Smooth muscle cell (in vitro differentiated cells): Measurements from ENCODE around the gene ZNF763. TPM values are rescaled to one million over a fixed set of nuclear protein-coding genes. Genes with fewer than 3 reads are reported as not detected.
"Not testable (repeated sequence)": the region's sequence is repeated elsewhere in the genome, so short reads cannot be mapped to it uniquely, and the experiment has no call there.

ENCODE experiments used
- DNase-seq: peaks from one replicate; lab custom pipeline; 2025; ENCODE audit not compliant: unreplicated experiment; lab: John Stamatoyannopoulos, UW
- H2AFZ ChIP-seq: fragments of 200-600 bp; sonication (generic); 2 replicates; pipeline ENCODE4 v1.6.0; 2016; ENCODE audit warnings: antibody characterized with exemption, low read depth, mild to moderate bottlenecking
- H3F3A ChIP-seq: fragments of 200-600 bp; sonication (generic); 2 replicates; pipeline ENCODE4 v1.6.0; 2017; ENCODE audit warnings: antibody characterized with exemption, low read depth
- H3K27ac ChIP-seq: fragments of 200-600 bp; sonication (generic); 2 replicates; pipeline ENCODE4 v1.5.1; 2016; ENCODE audit warnings: low read depth, mild to moderate bottlenecking
- H3K27me3 ChIP-seq: fragments of 200-600 bp; sonication (generic); 2 replicates; pipeline ENCODE4 v1.6.1; 2016; ENCODE audit warnings: low read depth, mild to moderate bottlenecking
- H3K36me3 ChIP-seq: fragments of 200-600 bp; sonication (generic); 2 replicates; pipeline ENCODE4 v1.5.1; 2016; ENCODE audit warnings: low read depth
- H3K4me1 ChIP-seq: fragments of 200-600 bp; sonication (generic); 2 replicates; pipeline ENCODE4 v1.5.1; 2016; ENCODE audit warnings: low read depth
- H3K4me2 ChIP-seq: fragments of 200-600 bp; sonication (generic); 2 replicates; pipeline ENCODE4 v1.6.0; 2016; ENCODE audit warnings: mild to moderate bottlenecking
- H3K4me3 ChIP-seq: fragments of 200-600 bp; sonication (generic); 2 replicates; pipeline ENCODE4 v1.5.1; 2016; ENCODE audit warnings: mild to moderate bottlenecking
- H3K79me2 ChIP-seq: fragments of 200-600 bp; sonication (generic); 2 replicates; pipeline ENCODE4 v1.6.0; 2016; ENCODE audit warnings: low read depth, mild to moderate bottlenecking
- H3K9ac ChIP-seq: fragments of 200-600 bp; sonication (generic); 2 replicates; pipeline ENCODE4 v1.6.0; 2016; ENCODE audit warnings: low read depth
- H3K9me3 ChIP-seq: fragments of 200-600 bp; sonication (generic); replicated peaks from 2 replicates; pipeline ENCODE4 v1.5.1; 2016; ENCODE audit warnings: low read depth
- H4K20me1 ChIP-seq: fragments of 200-600 bp; sonication (generic); 2 replicates; pipeline ENCODE4 v1.6.0; 2016; ENCODE audit warnings: low read depth
- CTCF ChIP-seq: fragments of 200-600 bp; sonication (generic); IDR thresholded peaks from 2 replicates; pipeline ENCODE4 v1.5.1; 2017; ENCODE audit warnings: borderline replicate concordance, mild to moderate bottlenecking, antibody characterized with exemption; ENCODE audit not compliant: insufficient read depth, poor library complexity, severe bottlenecking
- WGBS: methylation state at CpG from one replicate; pipeline ENCODE4 v1.1.7; 2016; ENCODE audit warnings: low lambda C conversion rate; 5-methylcytosine and 5-hydroxymethylcytosine counted together
- polyA plus RNA-seq: library from polyadenylated mRNA; unstranded; fragments of >200 nt; fragmentation: Nextera tagmentation; extraction: Ambion mirVana; gene quantifications from 2 replicates; pipeline ENCODE4 v1.2.1, GENCODE V29; 2016
- total RNA-seq: library from RNA; depleted of rRNA; stranded (reverse); fragments of >200 nt; gene quantifications from 2 replicates; pipeline ENCODE4 v1.2.3, GENCODE V29; 2014

The ZNF763 gene
- total and polyA plus RNA-seq, 2 experiments from 2014 or later = 0.53 to 1.6 TPM

- DNase-seq = no peak
- H3K27ac ChIP-seq = no peak overlapping the region
- peaks cover 6% of the 10 kb centered on the region for H3F3A ChIP-seq
- H3K9ac ChIP-seq = no peak overlapping the region
- no peak overlapping the region for H2AFZ ChIP-seq
- peaks cover 6% of the 10 kb centered on the region for H3K4me1 ChIP-seq
- H3K4me2 ChIP-seq = no peak overlapping the region
- H3K9me3 ChIP-seq = peaks cover 3% of the 10 kb centered on the region
- H4K20me1 ChIP-seq = no peaks in the 10 kb centered on the region
- no peaks in the 10 kb centered on the region for H3K36me3 ChIP-seq
- H3K27me3 ChIP-seq = no peaks in the 10 kb centered on the region
- WGBS = 99% methylated on average over 3 of the region's 3 CpGs
- no peak overlapping the region for H3K4me3 ChIP-seq
- peaks cover 48% of the 10 kb centered on the region for H3K79me2 ChIP-seq
- no peak for TF ChIP-seq CTCF
Observed at GRCh38 chr19:11927227-11927626, 37.6 kb upstream of the ZNF763 start.

GRCh38 chr19:11931051-11931450, 33.8 kb upstream of the ZNF763 start:
- no peak overlapping the region for H3K27ac ChIP-seq
- DNase-seq = no peak
- H2AFZ ChIP-seq = no peak overlapping the region
- peaks cover 60% of the 10 kb centered on the region for H3K79me2 ChIP-seq
- H3K9ac ChIP-seq = no peak overlapping the region
- H3K4me3 ChIP-seq = no peak overlapping the region
- TF ChIP-seq CTCF = no peak
- H3F3A ChIP-seq = no peaks in the 10 kb centered on the region
- H3K4me1 ChIP-seq = peaks cover 2% of the 10 kb centered on the region
- no peaks in the 10 kb centered on the region for H3K27me3 ChIP-seq
- H3K4me2 ChIP-seq = no peak overlapping the region
- H3K9me3 ChIP-seq = peaks cover 12% of the 10 kb centered on the region
- H3K36me3 ChIP-seq = no peaks in the 10 kb centered on the region
- no peaks in the 10 kb centered on the region for H4K20me1 ChIP-seq
- WGBS = 96% methylated on average over 3 of the region's 3 CpGs

- 96% methylated on average over 3 of the region's 3 CpGs for WGBS
- Histone ChIP-seq H3K4me3 (no peak overlapping the region), H3F3A (no peaks in the 10 kb centered on the region), H3K4me2 (no peak overlapping the region), H3K4me1 (no peaks in the 10 kb centered on the region), H3K79me2 (peaks cover 56% of the 10 kb centered on the region), H3K36me3 (no peaks in the 10 kb centered on the region), H3K27me3 (no peaks in the 10 kb centered on the region), H4K20me1 (no peaks in the 10 kb centered on the region), H3K9ac (no peak overlapping the region), H2AFZ (no peak overlapping the region), H3K9me3 (peaks cover 12% of the 10 kb centered on the region), H3K27ac (no peak overlapping the region)
- TF ChIP-seq CTCF = no peak
- DNase-seq = no peak
Observed at GRCh38 chr19:11931513-11931912, 33.3 kb upstream of the ZNF763 start.

GRCh38 chr19:11935829-11936228, 29.0 kb upstream of the ZNF763 start:
- not testable (repeated sequence) for H3F3A ChIP-seq

GRCh38 chr19:11938383-11938782, 26.5 kb upstream of the ZNF763 start:
- Histone ChIP-seq H3K79me2 (peaks cover 50% of the 10 kb centered on the region), H3K9me3 (peaks cover 43% of the 10 kb centered on the region)
- not testable (repeated sequence) for H3K36me3 ChIP-seq, H4K20me1 ChIP-seq, H3K4me1 ChIP-seq, H2AFZ ChIP-seq, H3K27me3 ChIP-seq, DNase-seq, H3F3A ChIP-seq, H3K4me3 ChIP-seq, H3K27ac ChIP-seq, H3K9ac ChIP-seq, H3K4me2 ChIP-seq
- 96% methylated on average over 3 of the region's 3 CpGs for WGBS

More at GRCh38 chr19:11935829-11936228, 29.0 kb upstream of the ZNF763 start:
- not testable (repeated sequence) for H3K27ac ChIP-seq, H3K4me2 ChIP-seq, H3K4me3 ChIP-seq, H2AFZ ChIP-seq, H3K9ac ChIP-seq, H3K27me3 ChIP-seq, DNase-seq, H3K36me3 ChIP-seq, H3K4me1 ChIP-seq, H4K20me1 ChIP-seq
- WGBS = 97% methylated on average over 3 of the region's 3 CpGs
- peaks cover 50% of the 10 kb centered on the region for H3K79me2 ChIP-seq
- peaks cover 32% of the 10 kb centered on the region for H3K9me3 ChIP-seq

GRCh38 chr19:11941361-11941887, 23.4 kb upstream of the ZNF763 start:
- WGBS = 98% methylated on average over 29 of the region's 29 CpGs
- H3K79me2 ChIP-seq = peaks cover 36% of the 10 kb centered on the region
- H3K36me3 ChIP-seq, H3K27me3 ChIP-seq, H3K4me1 ChIP-seq, H2AFZ ChIP-seq, H3K27ac ChIP-seq, H4K20me1 ChIP-seq, H3K9ac ChIP-seq, DNase-seq, H3K4me3 ChIP-seq, H3F3A ChIP-seq, H3K4me2 ChIP-seq: not testable (repeated sequence)
- peaks cover 56% of the 10 kb centered on the region for H3K9me3 ChIP-seq
